WERI-Rb-1 (cell line): ENCODE results near the gene TPRN.
A peak's percentile ranks its signal among the peaks of the same experiment; 100 is the strongest.

Experiments used
- DNase-seq: peaks from one replicate; pipeline ENCODE4 v3.0.0-alpha.2; 2020
- H3K27ac ChIP-seq: fragments of 250-450 bp; sonication (Bioruptor Pico); 2 replicates; pipeline ENCODE4 v1.5.1; 2020; ENCODE audit warnings: mild to moderate bottlenecking, moderate library complexity
- H3K27me3 ChIP-seq: fragments of 250-450 bp; sonication (Bioruptor Pico); 2 replicates; pipeline ENCODE4 v1.5.1; 2021; ENCODE audit warnings: mild to moderate bottlenecking, low read depth, moderate library complexity; ENCODE audit not compliant: insufficient read depth, severe bottlenecking
- H3K36me3 ChIP-seq: fragments of 250-450 bp; sonication (Bioruptor Pico); 2 replicates; pipeline ENCODE4 v1.5.1; 2020; ENCODE audit warnings: mild to moderate bottlenecking, moderate library complexity
- H3K4me3 ChIP-seq: 2 replicates; pipeline ENCODE4 v1.5.1; 2011; ENCODE audit warnings: low read depth, mild to moderate bottlenecking, control low read depth, low read length
- H3K9me3 ChIP-seq: fragments of 250-450 bp; sonication (Bioruptor Pico); 2 replicates; pipeline ENCODE4 v1.5.1; 2021; ENCODE audit warnings: mild to moderate bottlenecking, moderate library complexity; ENCODE audit not compliant: severe bottlenecking
- CTCF ChIP-seq: IDR thresholded peaks from 2 replicates; pipeline ENCODE4 v1.5.1; 2011; ENCODE audit warnings: low read depth, mild to moderate bottlenecking, control low read depth, inconsistent platforms, low read length

TPRN gene

GRCh38 chr9:137180491-137180890 lies 20.1 kb downstream of the TPRN start:
- Histone ChIP-seq H3K9me3 (no peaks in the 10 kb centered on the region), H3K36me3 (no peaks in the 10 kb centered on the region), H3K27me3 (no peaks in the 10 kb centered on the region), H3K4me3 (no peak overlapping the region), H3K27ac (no peak overlapping the region)
- TF ChIP-seq CTCF, result no peak
- DNase-seq, result no peak

GRCh38 chr9:137179761-137180160 lies 20.8 kb downstream of the TPRN start:
- TF ChIP-seq CTCF, result no peak
- Histone ChIP-seq H3K27me3 (no peaks in the 10 kb centered on the region), H3K36me3 (no peaks in the 10 kb centered on the region), H3K4me3 (no peak overlapping the region), H3K27ac (no peak overlapping the region), H3K9me3 (no peaks in the 10 kb centered on the region)
- no peak for DNase-seq

GRCh38 chr9:137178939-137179630 lies 21.5 kb downstream of the TPRN start:
- Histone ChIP-seq H3K27me3 (no peaks in the 10 kb centered on the region), H3K27ac (no peak overlapping the region), H3K36me3 (no peaks in the 10 kb centered on the region), H3K9me3 (no peaks in the 10 kb centered on the region), H3K4me3 (no peak overlapping the region)
- DNase-seq, result no peak
- no peak for TF ChIP-seq CTCF

- H3K36me3 ChIP-seq, result no peaks in the 10 kb centered on the region
- no peak overlapping the region for H3K27ac ChIP-seq
- DNase-seq, result no peak
Measured at GRCh38 chr9:137178201-137178938, 22.2 kb downstream of the TPRN start.

GRCh38 chr9:137176302-137177182 lies 24.0 kb downstream of the TPRN start:
- TF ChIP-seq CTCF, result peak; percentile 70
- H3K9me3 ChIP-seq, result no peaks in the 10 kb centered on the region
- no peaks in the 10 kb centered on the region for H3K36me3 ChIP-seq
- H3K4me3 ChIP-seq, result no peak overlapping the region
- no peak overlapping the region for H3K27ac ChIP-seq
- no peak for DNase-seq
- no peaks in the 10 kb centered on the region for H3K27me3 ChIP-seq

More at GRCh38 chr9:137178201-137178938, 22.2 kb downstream of the TPRN start:
- TF ChIP-seq CTCF, result no peak
- Histone ChIP-seq H3K4me3 (no peak overlapping the region), H3K9me3 (no peaks in the 10 kb centered on the region), H3K27me3 (no peaks in the 10 kb centered on the region)
